Neural cell (in vitro differentiated cells): ENCODE results near the gene TTC9C. TPM values are rescaled to one million over a fixed set of nuclear protein-coding genes. Genes with fewer than 3 reads are reported as not detected.
A peak's percentile ranks its signal among the peaks of the same experiment; 100 is the strongest.
"Not testable (repeated sequence)": the region's sequence is repeated elsewhere in the genome, so short reads cannot be mapped to it uniquely, and the experiment has no call there.

Experiments used
- H2AFZ ChIP-seq: fragments of 200-600, 300-800 bp; sonication (generic), shearing (Covaris generic); 2 replicates; pipeline ENCODE4 v1.6.0; 2014; ENCODE audit warnings: low read depth, mild to moderate bottlenecking, antibody characterized with exemption, low read length, moderate library complexity
- H3F3A ChIP-seq: fragments of 200-600 bp; shearing (Covaris generic); 2 replicates; pipeline ENCODE4 v1.6.1; 2016; ENCODE audit warnings: mild to moderate bottlenecking, moderate library complexity, mixed read lengths, antibody characterized with exemption, low read length; ENCODE audit not compliant: insufficient read depth, poor library complexity, severe bottlenecking
- H3K27ac ChIP-seq: fragments of 200-600, 300-800 bp; sonication (generic), shearing (Covaris generic); 2 replicates; pipeline ENCODE4 v1.5.1; 2014; ENCODE audit warnings: mild to moderate bottlenecking, low read length, moderate library complexity
- H3K27me3 ChIP-seq: fragments of 300-800, 200-600 bp; sonication (generic), shearing (Covaris generic); 2 replicates; pipeline ENCODE4 v1.6.0; 2014; ENCODE audit warnings: mild to moderate bottlenecking, low read depth, low read length, moderate library complexity; ENCODE audit not compliant: insufficient read depth
- H3K36me3 ChIP-seq: fragments of 300-800, 200-600 bp; sonication (generic), shearing (Covaris generic); 2 replicates; pipeline ENCODE4 v1.5.1; 2014; ENCODE audit warnings: mild to moderate bottlenecking, antibody characterized with exemption, low read length, moderate library complexity; ENCODE audit not compliant: insufficient read depth
- H3K4me2 ChIP-seq: fragments of 300-800, 200-600 bp; sonication (generic), shearing (Covaris generic); 2 replicates; pipeline ENCODE4 v1.6.0; 2014; ENCODE audit warnings: mild to moderate bottlenecking, low read length
- H3K4me3 ChIP-seq: fragments of 300-800, 200-600 bp; sonication (generic), shearing (Covaris generic); 2 replicates; pipeline ENCODE4 v1.5.1; 2014; ENCODE audit warnings: mild to moderate bottlenecking, low read length, moderate library complexity
- H3K79me2 ChIP-seq: fragments of 200-600 bp; shearing (Covaris generic); replicated peaks from 2 replicates; pipeline ENCODE4 v1.6.0; 2014; ENCODE audit warnings: mild to moderate bottlenecking, low read length, moderate library complexity; ENCODE audit not compliant: insufficient read depth
- H3K9ac ChIP-seq: fragments of 300-800, 200-600 bp; sonication (generic), shearing (Covaris generic); 2 replicates; pipeline ENCODE4 v1.6.1; 2016; ENCODE audit warnings: mild to moderate bottlenecking, low read length, mixed read lengths
- H3K9me2 ChIP-seq: fragments of 200-600 bp; shearing (Covaris generic); 2 replicates; pipeline ENCODE4 v1.6.1; 2016; ENCODE audit warnings: mild to moderate bottlenecking, low read length, mixed read lengths; ENCODE audit not compliant: insufficient read depth
- H3K9me3 ChIP-seq: fragments of 200-600, 300-800 bp; sonication (generic), shearing (Covaris generic); 2 replicates; pipeline ENCODE4 v1.6.1; 2016; ENCODE audit warnings: mild to moderate bottlenecking, mixed run types, low read length, moderate library complexity, mixed read lengths
- H4K20me1 ChIP-seq: fragments of 200-600 bp; shearing (Covaris generic); 2 replicates; pipeline ENCODE4 v1.6.1; 2016; ENCODE audit warnings: mild to moderate bottlenecking, mixed run types; ENCODE audit not compliant: insufficient read depth
- EP300 ChIP-seq: fragments of 450-650 bp; conservative IDR thresholded peaks from 2 replicates; pipeline ENCODE4 v1.6.1; 2014; ENCODE audit warnings: antibody characterized with exemption, mild to moderate bottlenecking, moderate library complexity; ENCODE audit not compliant: poor library complexity, severe bottlenecking
- EZH2 ChIP-seq: fragments of 200-600, 300-800 bp; shearing (Covaris generic), sonication (generic); IDR thresholded peaks from 2 replicates; pipeline ENCODE4 v1.6.1; 2014; ENCODE audit warnings: antibody characterized with exemption, low read length, borderline replicate concordance, mild to moderate bottlenecking; ENCODE audit not compliant: insufficient read depth, poor library complexity, severe bottlenecking
- MXI1 ChIP-seq: fragments of 450-650 bp; conservative IDR thresholded peaks from 2 replicates; pipeline ENCODE4 v1.6.1; 2014; ENCODE audit warnings: antibody characterized with exemption, mild to moderate bottlenecking; ENCODE audit not compliant: poor library complexity, severe bottlenecking
- POLR2AphosphoS5 ChIP-seq: IDR thresholded peaks from 2 replicates; pipeline ENCODE4 v1.6.1; 2012
- RAD21 ChIP-seq: fragments of 450-650 bp; conservative IDR thresholded peaks from 2 replicates; pipeline ENCODE4 v1.6.1; 2014; ENCODE audit warnings: antibody characterized with exemption, mild to moderate bottlenecking, moderate library complexity
- SMC3 ChIP-seq: fragments of 450-650 bp; conservative IDR thresholded peaks from 2 replicates; pipeline ENCODE4 v1.6.1; 2014; ENCODE audit warnings: antibody characterized with exemption, mild to moderate bottlenecking, moderate library complexity; ENCODE audit not compliant: poor library complexity
- polyA plus RNA-seq: library from polyadenylated mRNA; depleted of rRNA; stranded (reverse); fragments of >200 nt; gene quantifications from 2 replicates; pipeline ENCODE4 v1.2.3, GENCODE V29; 2014
- TF ChIP-seq, protein P1 (sequence below): IDR thresholded peaks from 2 replicates; pipeline ENCODE4 v1.6.1; 2012; ENCODE audit warnings: borderline replicate concordance
- TF ChIP-seq, protein P2 (sequence below): fragments of 450-650 bp; IDR thresholded peaks from 2 replicates; pipeline ENCODE4 v1.5.1; 2014; ENCODE audit warnings: antibody characterized with exemption, mild to moderate bottlenecking, moderate library complexity; ENCODE audit not compliant: poor library complexity, severe bottlenecking

The TTC9C gene
- polyA plus RNA-seq, 1 donor from 2014 or later: 48.6 TPM

DNA sequence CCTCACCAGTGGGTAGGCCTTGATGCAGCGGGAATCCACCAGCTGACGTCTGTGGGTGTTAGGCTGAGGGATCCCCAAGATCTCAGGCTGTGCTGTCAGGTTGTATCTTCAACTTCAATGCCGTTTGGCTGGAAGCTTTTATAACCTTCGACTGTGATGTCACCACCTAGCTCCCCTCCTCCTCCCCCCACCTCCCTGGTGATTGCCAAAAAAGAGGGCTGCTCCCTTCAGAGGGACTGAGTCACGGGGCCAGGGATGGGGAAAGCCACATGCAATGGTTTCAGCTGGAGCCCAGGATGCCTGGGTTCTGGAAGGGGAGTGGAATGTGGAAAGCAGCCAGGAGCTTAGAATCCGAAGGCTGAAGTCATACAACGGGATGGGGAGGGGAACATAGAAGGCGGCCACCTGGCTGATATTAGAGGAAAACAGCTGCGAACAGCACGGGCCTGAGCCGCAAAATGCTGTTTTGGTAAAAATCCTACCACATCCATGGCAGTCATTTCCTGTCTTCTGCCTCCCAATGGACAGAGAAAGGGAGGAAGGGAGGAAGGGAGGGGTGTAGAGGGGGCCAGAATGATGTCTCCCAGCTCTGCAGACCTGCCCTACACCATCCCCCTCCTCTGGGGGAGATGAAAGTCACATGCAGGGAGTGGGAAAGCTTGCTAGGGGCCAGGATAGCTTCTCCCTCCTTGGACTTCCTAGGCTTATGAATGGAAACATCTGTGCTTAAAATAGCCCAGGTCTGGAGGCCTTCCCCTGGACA, 38.7 kb upstream of the TTC9C start, which contains the start of gene LRRN4CL:
Gene LRRN4CL, minus strand, starts transcription at position 110 of the 763 bp plus-strand sequence. CDS start 1,022 bp downstream, outside the sequence.
- Histone ChIP-seq H3K79me2 (no peaks in the 10 kb centered on the region), H3K27me3 (no peaks in the 10 kb centered on the region), H3K9me3 (no peaks in the 10 kb centered on the region), H3K9ac (no peak within 1 kb of the TSS), H3F3A (no peaks in the 10 kb centered on the region), H3K27ac (no peak within 1 kb of the TSS), H3K36me3 (no peaks in the 10 kb centered on the region), H3K9me2 (no peaks in the 10 kb centered on the region), H2AFZ (no peak within 1 kb of the TSS), H4K20me1 (no peaks in the 10 kb centered on the region), H3K4me3 (no peak within 1 kb of the TSS), H3K4me2 (no peak within 1 kb of the TSS)
- TF ChIP-seq MXI1: no peak
- TF ChIP-seq, protein P1, sequence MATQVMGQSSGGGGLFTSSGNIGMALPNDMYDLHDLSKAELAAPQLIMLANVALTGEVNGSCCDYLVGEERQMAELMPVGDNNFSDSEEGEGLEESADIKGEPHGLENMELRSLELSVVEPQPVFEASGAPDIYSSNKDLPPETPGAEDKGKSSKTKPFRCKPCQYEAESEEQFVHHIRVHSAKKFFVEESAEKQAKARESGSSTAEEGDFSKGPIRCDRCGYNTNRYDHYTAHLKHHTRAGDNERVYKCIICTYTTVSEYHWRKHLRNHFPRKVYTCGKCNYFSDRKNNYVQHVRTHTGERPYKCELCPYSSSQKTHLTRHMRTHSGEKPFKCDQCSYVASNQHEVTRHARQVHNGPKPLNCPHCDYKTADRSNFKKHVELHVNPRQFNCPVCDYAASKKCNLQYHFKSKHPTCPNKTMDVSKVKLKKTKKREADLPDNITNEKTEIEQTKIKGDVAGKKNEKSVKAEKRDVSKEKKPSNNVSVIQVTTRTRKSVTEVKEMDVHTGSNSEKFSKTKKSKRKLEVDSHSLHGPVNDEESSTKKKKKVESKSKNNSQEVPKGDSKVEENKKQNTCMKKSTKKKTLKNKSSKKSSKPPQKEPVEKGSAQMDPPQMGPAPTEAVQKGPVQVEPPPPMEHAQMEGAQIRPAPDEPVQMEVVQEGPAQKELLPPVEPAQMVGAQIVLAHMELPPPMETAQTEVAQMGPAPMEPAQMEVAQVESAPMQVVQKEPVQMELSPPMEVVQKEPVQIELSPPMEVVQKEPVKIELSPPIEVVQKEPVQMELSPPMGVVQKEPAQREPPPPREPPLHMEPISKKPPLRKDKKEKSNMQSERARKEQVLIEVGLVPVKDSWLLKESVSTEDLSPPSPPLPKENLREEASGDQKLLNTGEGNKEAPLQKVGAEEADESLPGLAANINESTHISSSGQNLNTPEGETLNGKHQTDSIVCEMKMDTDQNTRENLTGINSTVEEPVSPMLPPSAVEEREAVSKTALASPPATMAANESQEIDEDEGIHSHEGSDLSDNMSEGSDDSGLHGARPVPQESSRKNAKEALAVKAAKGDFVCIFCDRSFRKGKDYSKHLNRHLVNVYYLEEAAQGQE: no peak
- no peak for TF ChIP-seq SMC3
- TF ChIP-seq POLR2AphosphoS5: peak; percentile 38
- TF ChIP-seq EP300: no peak
- no peak for TF ChIP-seq EZH2

DNA sequence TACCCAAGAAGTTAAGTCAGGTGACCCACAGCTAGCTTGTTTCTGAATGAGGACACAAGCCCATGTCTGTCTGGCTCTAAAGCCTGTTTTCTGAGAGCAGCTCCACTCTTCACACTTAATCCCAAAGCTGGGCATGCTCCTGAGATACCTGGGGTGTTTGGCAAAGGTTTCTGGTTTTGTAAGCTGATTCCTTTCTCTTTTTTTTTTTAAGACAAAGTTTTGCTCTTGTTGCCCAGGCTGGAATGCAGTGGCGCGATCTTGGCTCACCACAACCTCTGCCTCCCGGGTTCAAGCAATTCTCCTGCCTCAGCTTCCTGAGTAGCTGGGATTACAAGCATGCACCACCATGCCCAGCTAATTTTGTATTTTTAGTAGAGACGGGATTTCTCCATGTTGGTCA, 34.7 kb upstream of the TTC9C start:
- not testable (repeated sequence) for H3F3A ChIP-seq, H3K9me3 ChIP-seq, H3K27ac ChIP-seq, H3K9ac ChIP-seq, H3K36me3 ChIP-seq, H3K4me2 ChIP-seq, H3K4me3 ChIP-seq, H3K79me2 ChIP-seq, H3K27me3 ChIP-seq, H3K9me2 ChIP-seq, H2AFZ ChIP-seq, H4K20me1 ChIP-seq

DNA sequence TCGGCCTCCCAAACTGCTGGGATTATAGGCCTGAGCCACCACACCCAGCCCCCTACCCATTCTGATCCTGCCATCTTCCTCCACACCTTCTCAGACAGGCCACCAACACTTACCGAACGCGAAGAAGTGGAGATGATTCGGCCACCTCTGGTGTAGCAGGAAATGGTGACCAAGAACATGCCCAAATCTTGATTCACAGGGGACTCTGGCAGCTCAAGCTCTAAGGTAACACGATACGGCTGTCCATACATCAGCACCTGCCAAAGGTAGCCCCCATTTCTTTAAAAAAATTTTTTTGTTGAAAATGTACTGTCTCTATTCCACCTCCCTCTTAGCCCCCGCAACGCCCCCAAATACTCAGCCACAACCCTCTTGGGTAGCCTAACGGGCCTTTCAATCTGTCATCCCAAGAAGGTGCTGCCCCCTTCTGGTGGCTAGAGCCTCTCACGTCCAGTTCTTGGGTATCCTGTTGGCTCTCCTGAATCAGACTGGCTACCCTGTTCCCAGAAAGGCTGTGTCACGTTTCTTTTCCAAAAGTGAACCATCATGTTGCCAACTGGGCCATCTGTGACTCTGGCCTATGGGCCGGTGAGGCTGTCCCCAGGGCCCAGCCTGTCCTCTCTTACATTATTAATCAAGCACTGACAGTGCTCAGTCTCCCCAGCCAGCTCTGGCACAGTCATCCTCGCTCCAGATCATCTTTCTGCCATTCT, 33.7 kb upstream of the TTC9C start:
- no peak overlapping the region for H3K4me2 ChIP-seq
- no peaks in the 10 kb centered on the region for H3K36me3 ChIP-seq
- H3K27me3 ChIP-seq: no peaks in the 10 kb centered on the region
- H3K9me2 ChIP-seq: no peaks in the 10 kb centered on the region
- no peak overlapping the region for H3K4me3 ChIP-seq
- H4K20me1 ChIP-seq: no peaks in the 10 kb centered on the region
- no peak overlapping the region for H2AFZ ChIP-seq
- H3F3A ChIP-seq: no peaks in the 10 kb centered on the region
- no peak for TF ChIP-seq EZH2
- TF ChIP-seq MXI1: no peak
- TF ChIP-seq POLR2AphosphoS5: no peak
- no peak for TF ChIP-seq EP300
- TF ChIP-seq, protein P2, sequence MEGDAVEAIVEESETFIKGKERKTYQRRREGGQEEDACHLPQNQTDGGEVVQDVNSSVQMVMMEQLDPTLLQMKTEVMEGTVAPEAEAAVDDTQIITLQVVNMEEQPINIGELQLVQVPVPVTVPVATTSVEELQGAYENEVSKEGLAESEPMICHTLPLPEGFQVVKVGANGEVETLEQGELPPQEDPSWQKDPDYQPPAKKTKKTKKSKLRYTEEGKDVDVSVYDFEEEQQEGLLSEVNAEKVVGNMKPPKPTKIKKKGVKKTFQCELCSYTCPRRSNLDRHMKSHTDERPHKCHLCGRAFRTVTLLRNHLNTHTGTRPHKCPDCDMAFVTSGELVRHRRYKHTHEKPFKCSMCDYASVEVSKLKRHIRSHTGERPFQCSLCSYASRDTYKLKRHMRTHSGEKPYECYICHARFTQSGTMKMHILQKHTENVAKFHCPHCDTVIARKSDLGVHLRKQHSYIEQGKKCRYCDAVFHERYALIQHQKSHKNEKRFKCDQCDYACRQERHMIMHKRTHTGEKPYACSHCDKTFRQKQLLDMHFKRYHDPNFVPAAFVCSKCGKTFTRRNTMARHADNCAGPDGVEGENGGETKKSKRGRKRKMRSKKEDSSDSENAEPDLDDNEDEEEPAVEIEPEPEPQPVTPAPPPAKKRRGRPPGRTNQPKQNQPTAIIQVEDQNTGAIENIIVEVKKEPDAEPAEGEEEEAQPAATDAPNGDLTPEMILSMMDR: peak; percentile 69
- TF ChIP-seq, protein P1: no peak
- TF ChIP-seq SMC3: peak; percentile 65
- TF ChIP-seq RAD21: peak; percentile 56
- no peaks in the 10 kb centered on the region for H3K9me3 ChIP-seq
- H3K79me2 ChIP-seq: no peaks in the 10 kb centered on the region
- no peak overlapping the region for H3K27ac ChIP-seq
- H3K9ac ChIP-seq: no peak overlapping the region
